ENCODE data around the gene SERPINI2. TPM values are rescaled to one million over a fixed set of nuclear protein-coding genes. Genes with fewer than 3 reads are reported as not detected.

SERPINI2 gene
- not detected for polyA plus RNA-seq

- Mint-ChIP-seq H3K9me3 (no peaks in the 10 kb centered on the region), H3K4me3 (no peak within 1 kb of the TSS), H3K27me3 (no peaks in the 10 kb centered on the region)
Measured at GRCh38 chr3:167473863-167474262, at the start of gene SERPINI2. TSS of gene SERPINI2 (minus strand) at chr3:167474042. CDS start at chr3:167471834, 2,208 bp downstream.

GRCh38 chr3:167521006-167521355 lies 47.1 kb upstream of the SERPINI2 start:
- Mint-ChIP-seq H3K27me3 (no peaks in the 10 kb centered on the region), H3K9me3 (peaks cover 0 to 8% (median 6%) of the 10 kb centered on the region in 3 donors), H3K36me3 (peaks cover 2% of the 10 kb centered on the region), H3K4me1 (no peaks in the 10 kb centered on the region), H3K4me3 (peak overlapping the region in 1 of 4 donors; percentile 66), H3K27ac (no peak overlapping the region)

More at GRCh38 chr3:167473863-167474262, at the start of gene SERPINI2:
- no peaks in the 10 kb centered on the region for H3K36me3 Mint-ChIP-seq
- peaks cover 0 to 1% (median 0%) of the 10 kb centered on the region in 3 donors for H3K4me1 Mint-ChIP-seq
- no peak within 1 kb of the TSS for H3K27ac Mint-ChIP-seq

GRCh38 chr3:167520266-167521005 lies 46.6 kb upstream of the SERPINI2 start:
- Mint-ChIP-seq H3K4me3 (no peak overlapping the region), H3K27ac (no peak overlapping the region), H3K9me3 (peaks cover 4 to 8% (median 6%) of the 10 kb centered on the region in 3 donors), H3K4me1 (no peaks in the 10 kb centered on the region), H3K36me3 (peaks cover 2% of the 10 kb centered on the region), H3K27me3 (no peaks in the 10 kb centered on the region)

- H3K27me3 Mint-ChIP-seq: peaks cover 2% of the 10 kb centered on the region
Measured at GRCh38 chr3:167507954-167508353, 34.1 kb upstream of the SERPINI2 start.

GRCh38 chr3:167502401-167502800 lies 28.6 kb upstream of the SERPINI2 start:
- Mint-ChIP-seq H3K27ac (no peak overlapping the region), H3K4me3 (no peak overlapping the region), H3K4me1 (peaks cover 0 to 1% (median 0%) of the 10 kb centered on the region in 3 donors), H3K36me3 (no peaks in the 10 kb centered on the region), H3K9me3 (peaks cover 0 to 2% (median 0%) of the 10 kb centered on the region in 3 donors), H3K27me3 (no peaks in the 10 kb centered on the region)

More at GRCh38 chr3:167507954-167508353, 34.1 kb upstream of the SERPINI2 start:
- Mint-ChIP-seq H3K9me3 (peaks cover 0 to 4% (median 0%) of the 10 kb centered on the region in 3 donors), H3K4me1 (no peaks in the 10 kb centered on the region), H3K4me3 (no peak overlapping the region), H3K27ac (no peak overlapping the region), H3K36me3 (no peaks in the 10 kb centered on the region)

GRCh38 chr3:167501941-167502340 lies 28.1 kb upstream of the SERPINI2 start:
- Mint-ChIP-seq H3K9me3 (peaks cover 0 to 2% (median 0%) of the 10 kb centered on the region in 3 donors), H3K27me3 (no peaks in the 10 kb centered on the region), H3K36me3 (no peaks in the 10 kb centered on the region), H3K4me3 (no peak overlapping the region), H3K27ac (no peak overlapping the region), H3K4me1 (peaks cover 0 to 1% (median 0%) of the 10 kb centered on the region in 3 donors)

GRCh38 chr3:167497903-167498302 lies 24.1 kb upstream of the SERPINI2 start:
- no peak overlapping the region for H3K4me3 Mint-ChIP-seq
- H3K27me3 Mint-ChIP-seq: no peaks in the 10 kb centered on the region
- no peaks in the 10 kb centered on the region for H3K36me3 Mint-ChIP-seq
- peaks cover 0 to 2% (median 0%) of the 10 kb centered on the region in 3 donors for H3K9me3 Mint-ChIP-seq
- H3K27ac Mint-ChIP-seq: no peak overlapping the region
- peaks cover 0 to 1% (median 0%) of the 10 kb centered on the region in 3 donors for H3K4me1 Mint-ChIP-seq

- Mint-ChIP-seq H3K27me3 (no peaks in the 10 kb centered on the region), H3K36me3 (no peaks in the 10 kb centered on the region), H3K4me1 (peaks cover 0 to 1% (median 0%) of the 10 kb centered on the region in 3 donors), H3K9me3 (no peaks in the 10 kb centered on the region), H3K4me3 (no peak overlapping the region), H3K27ac (no peak overlapping the region)
Measured at GRCh38 chr3:167493244-167493643, 19.4 kb upstream of the SERPINI2 start.

GRCh38 chr3:167491621-167492020 lies 17.8 kb upstream of the SERPINI2 start:
- no peak overlapping the region for H3K4me3 Mint-ChIP-seq
- H3K9me3 Mint-ChIP-seq: peaks cover 0 to 6% (median 0%) of the 10 kb centered on the region in 3 donors
- H3K27ac Mint-ChIP-seq: no peak overlapping the region
- no peaks in the 10 kb centered on the region for H3K36me3 Mint-ChIP-seq
- H3K4me1 Mint-ChIP-seq: no peaks in the 10 kb centered on the region
- H3K27me3 Mint-ChIP-seq: no peaks in the 10 kb centered on the region

GRCh38 chr3:167489571-167489970 lies 15.7 kb upstream of the SERPINI2 start:
- Mint-ChIP-seq H3K36me3 (no peaks in the 10 kb centered on the region), H3K9me3 (peaks cover 0 to 14% (median 0%) of the 10 kb centered on the region in 3 donors), H3K27ac (no peak overlapping the region), H3K27me3 (no peaks in the 10 kb centered on the region), H3K4me3 (no peak overlapping the region), H3K4me1 (no peaks in the 10 kb centered on the region)

GRCh38 chr3:167487556-167487955 lies 13.7 kb upstream of the SERPINI2 start:
- no peak overlapping the region for H3K4me3 Mint-ChIP-seq
- H3K27ac Mint-ChIP-seq: no peak overlapping the region
- no peaks in the 10 kb centered on the region for H3K27me3 Mint-ChIP-seq
- H3K9me3 Mint-ChIP-seq: peaks cover 1 to 17% (median 3%) of the 10 kb centered on the region in 3 donors
- no peaks in the 10 kb centered on the region for H3K4me1 Mint-ChIP-seq
- H3K36me3 Mint-ChIP-seq: no peaks in the 10 kb centered on the region

GRCh38 chr3:167484551-167484950 lies 10.7 kb upstream of the SERPINI2 start:
- no peaks in the 10 kb centered on the region for H3K27me3 Mint-ChIP-seq
- no peaks in the 10 kb centered on the region for H3K36me3 Mint-ChIP-seq
- H3K27ac Mint-ChIP-seq: no peak overlapping the region
- H3K9me3 Mint-ChIP-seq: peaks cover 1 to 17% (median 3%) of the 10 kb centered on the region in 3 donors
- H3K4me1 Mint-ChIP-seq: peaks cover 0 to 2% (median 0%) of the 10 kb centered on the region in 3 donors
- no peak overlapping the region for H3K4me3 Mint-ChIP-seq

GRCh38 chr3:167483708-167484475 lies 10.1 kb upstream of the SERPINI2 start:
- Mint-ChIP-seq H3K36me3 (no peaks in the 10 kb centered on the region), H3K27ac (no peak overlapping the region), H3K4me1 (peaks cover 0 to 2% (median 0%) of the 10 kb centered on the region in 3 donors), H3K4me3 (no peak overlapping the region), H3K9me3 (peaks cover 1 to 17% (median 3%) of the 10 kb centered on the region in 3 donors), H3K27me3 (no peaks in the 10 kb centered on the region)

GRCh38 chr3:167481164-167481563 lies 7.3 kb upstream of the SERPINI2 start:
- peaks cover 0 to 3% (median 0%) of the 10 kb centered on the region in 3 donors for H3K4me1 Mint-ChIP-seq
- peaks cover 1 to 9% (median 3%) of the 10 kb centered on the region in 3 donors for H3K9me3 Mint-ChIP-seq
- H3K27ac Mint-ChIP-seq: no peak overlapping the region
- H3K36me3 Mint-ChIP-seq: no peaks in the 10 kb centered on the region
- no peak overlapping the region for H3K4me3 Mint-ChIP-seq
- no peaks in the 10 kb centered on the region for H3K27me3 Mint-ChIP-seq

GRCh38 chr3:167480748-167481147 lies 6.9 kb upstream of the SERPINI2 start:
- peaks cover 0 to 3% (median 0%) of the 10 kb centered on the region in 3 donors for H3K4me1 Mint-ChIP-seq
- H3K36me3 Mint-ChIP-seq: no peaks in the 10 kb centered on the region
- H3K27me3 Mint-ChIP-seq: no peaks in the 10 kb centered on the region
- H3K4me3 Mint-ChIP-seq: peak overlapping the region in 1 of 4 donors; percentile 37
- no peak overlapping the region for H3K27ac Mint-ChIP-seq
- H3K9me3 Mint-ChIP-seq: peaks cover 1 to 5% (median 3%) of the 10 kb centered on the region in 3 donors

Measured in IgD-negative memory B cell (primary cell).